AG09309 (cell line): Measurements from ENCODE around the gene ITPR1.

Experiments used
- DNase-seq: peaks from one replicate; pipeline ENCODE4 v3.0.0-alpha.2; 2010; ENCODE audit warnings: low read depth
- H3K4me3 ChIP-seq: 2 replicates; pipeline ENCODE4 v1.5.1; 2011; ENCODE audit warnings: mild to moderate bottlenecking, low read depth, low read length, moderate library complexity; ENCODE audit not compliant: control insufficient read depth
- CTCF ChIP-seq: IDR thresholded peaks from 2 replicates; pipeline ENCODE4 v1.5.1; 2011; ENCODE audit warnings: mild to moderate bottlenecking, low read depth, low read length, inconsistent platforms; ENCODE audit not compliant: insufficient read depth, control insufficient read depth; ENCODE audit errors: missing control alignments

The ITPR1 gene

GRCh38 chr3:4886448-4886847 is 393.3 kb downstream of the ITPR1 start:
- no peak for TF ChIP-seq CTCF
- H3K4me3 ChIP-seq, result no peak overlapping the region
- DNase-seq, result no peak

- DNase-seq, result no peak
- no peak for TF ChIP-seq CTCF
- no peak overlapping the region for H3K4me3 ChIP-seq
These were observed 394.0 kb downstream of the ITPR1 start for GRCh38 chr3:4887177-4887576.

GRCh38 chr3:4888913-4889846 is 396.0 kb downstream of the ITPR1 start:
- no peak for DNase-seq
- no peak for TF ChIP-seq CTCF

GRCh38 chr3:4889896-4890295 is 396.7 kb downstream of the ITPR1 start:
- H3K4me3 ChIP-seq, result no peak overlapping the region
- no peak for TF ChIP-seq CTCF
- no peak for DNase-seq

More at GRCh38 chr3:4888913-4889846, 396.0 kb downstream of the ITPR1 start:
- no peak overlapping the region for H3K4me3 ChIP-seq

GRCh38 chr3:4894891-4895530 is 401.9 kb downstream of the ITPR1 start:
- H3K4me3 ChIP-seq, result no peak overlapping the region
- no peak for DNase-seq
- no peak for TF ChIP-seq CTCF

- no peak for TF ChIP-seq CTCF
- no peak overlapping the region for H3K4me3 ChIP-seq
These were observed 402.7 kb downstream of the ITPR1 start for GRCh38 chr3:4895838-4896237.

More at GRCh38 chr3:4895838-4896237, 402.7 kb downstream of the ITPR1 start:
- DNase-seq, result no peak
